AG08395 (cell line): ENCODE results near the gene ZNF514.
"Not testable (repeated sequence)": the region's sequence is repeated elsewhere in the genome, so short reads cannot be mapped to it uniquely, and the experiment has no call there.

ENCODE experiments used
- DNase-seq: peaks from one replicate; pipeline ENCODE4 v3.0.0; 2012; ENCODE audit warnings: mixed read lengths, low spot score

The ZNF514 gene

DNA sequence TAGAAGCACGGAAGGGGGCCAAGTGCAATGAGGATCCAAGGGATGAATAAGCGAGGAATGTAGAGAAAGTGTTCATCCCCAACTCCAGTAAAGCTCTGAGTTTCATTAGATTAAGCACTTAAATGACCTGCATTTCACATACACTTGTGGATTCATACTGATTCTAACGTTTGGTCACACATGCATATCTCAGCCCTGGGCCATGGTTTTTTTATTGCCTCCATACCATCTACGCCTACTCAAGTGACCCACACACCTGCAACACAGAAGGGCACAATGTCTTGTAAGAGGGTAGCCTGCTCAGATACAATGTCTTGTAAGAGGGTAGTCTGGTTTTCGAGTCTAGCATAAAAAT lies 37.5 kb downstream of the ZNF514 start:
- no peak for DNase-seq

- peak; percentile 97 for DNase-seq
Measured at GRCh38 chr2:95121407-95122196, 38.0 kb downstream of the ZNF514 start, which contains the start of gene MRPS5. Gene MRPS5 (minus strand): TSS chr2:95121808. CDS start chr2:95121791, 17 bp downstream.

- no peak for DNase-seq
Measured at GRCh38 chr2:95121093-95121406, 38.6 kb downstream of the ZNF514 start.

DNA sequence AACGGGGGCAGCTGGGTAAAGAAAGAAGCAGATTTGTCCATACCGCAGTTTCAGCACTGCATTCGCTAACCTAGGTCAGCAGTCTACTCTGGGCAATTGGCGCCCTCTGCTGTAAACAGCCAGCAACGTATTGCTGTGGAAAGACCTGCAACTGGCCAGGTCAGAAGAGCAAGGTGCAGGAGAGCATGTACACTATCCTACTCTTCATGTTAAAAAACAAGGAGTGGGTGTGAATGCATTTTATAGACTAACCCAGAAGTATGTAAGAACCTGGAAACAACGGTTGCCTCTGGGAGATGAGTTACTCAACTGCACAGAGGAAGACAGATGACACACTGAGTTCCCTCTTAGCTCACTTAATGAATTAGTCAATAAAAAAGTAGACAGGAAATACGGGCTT lies 44.2 kb downstream of the ZNF514 start:
- DNase-seq = peak; percentile 73

DNA sequence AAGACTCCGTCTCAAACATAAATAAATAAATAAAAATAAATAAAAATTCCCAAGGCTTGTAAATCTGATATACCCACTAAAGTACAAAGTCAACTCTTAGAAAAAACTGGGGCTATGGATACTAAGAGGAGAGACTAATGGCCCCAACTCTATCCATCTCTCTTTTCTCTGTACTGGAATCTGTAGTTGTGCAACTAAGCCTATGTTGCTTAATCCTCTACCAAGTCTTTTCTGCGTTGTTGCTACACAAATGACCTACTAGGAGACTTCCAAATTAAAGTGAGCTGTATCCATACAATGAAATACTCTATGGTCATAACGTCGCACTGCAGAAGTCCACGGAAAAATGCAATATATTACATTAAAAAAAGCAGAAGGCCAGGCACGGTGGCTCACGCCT lies 46.2 kb downstream of the ZNF514 start:
- no peak for DNase-seq

GRCh38 chr2:95110395-95110794 lies 49.3 kb downstream of the ZNF514 start:
- DNase-seq = no peak

GRCh38 chr2:95109260-95109659 lies 50.4 kb downstream of the ZNF514 start:
- DNase-seq = no peak

DNA sequence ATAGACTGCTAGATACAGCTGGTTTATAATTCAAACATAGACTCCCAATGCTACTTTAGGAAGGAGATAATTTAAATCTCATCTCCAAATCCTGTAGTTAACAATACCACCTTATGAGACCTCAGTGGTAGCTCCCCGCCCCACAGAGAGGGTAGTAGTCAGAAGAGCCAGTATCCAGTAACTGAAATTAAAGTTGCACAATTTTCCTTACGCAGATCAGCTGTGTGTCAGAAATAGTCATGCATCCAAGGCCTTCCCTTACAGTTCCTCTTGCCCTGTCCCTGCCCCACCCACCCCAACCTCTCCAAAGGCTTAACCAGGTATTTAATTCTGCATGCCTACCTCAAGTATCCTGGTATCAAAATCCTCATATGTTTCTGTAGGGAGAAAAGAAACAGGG lies 53.6 kb downstream of the ZNF514 start:
- DNase-seq = no peak

- DNase-seq = no peak
Measured at GRCh38 chr2:95104606-95105005, 55.0 kb downstream of the ZNF514 start.

GRCh38 chr2:95099910-95100309 lies 59.7 kb downstream of the ZNF514 start:
- DNase-seq = no peak

DNA sequence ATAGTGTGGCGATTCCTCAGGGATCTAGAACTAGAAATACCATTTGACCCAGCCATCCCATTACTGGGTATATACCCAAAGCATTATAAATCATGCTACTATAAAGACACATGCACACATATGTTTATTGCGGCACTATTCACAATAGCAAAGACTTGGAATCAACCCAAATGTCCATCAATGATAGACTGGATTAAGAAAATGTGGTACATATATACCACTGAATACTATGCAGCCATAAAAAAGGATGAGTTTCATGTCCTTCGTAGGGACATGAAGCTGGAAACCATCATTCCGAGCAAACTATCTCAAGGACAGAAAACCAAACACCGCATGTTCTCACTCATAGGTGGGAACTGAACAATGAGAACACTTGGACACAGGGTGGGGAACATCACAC lies 61.4 kb downstream of the ZNF514 start:
- DNase-seq = not testable (repeated sequence)
